SKM-1 treated with dmso at 0.1 percent for 144 hours (cell line): ENCODE results near the gene FCN3.

Experiments
- DNase-seq: peaks from one replicate; lab custom pipeline; 2025; ENCODE audit not compliant: unreplicated experiment; lab: John Stamatoyannopoulos, UW

FCN3 gene

GRCh38 chr1:27360159-27361043 is 14.2 kb downstream of the FCN3 start:
- no peak for DNase-seq

- no peak for DNase-seq
Observed at GRCh38 chr1:27359822-27360158, 14.8 kb downstream of the FCN3 start.

GRCh38 chr1:27358928-27359313 is 15.7 kb downstream of the FCN3 start:
- DNase-seq = no peak

GRCh38 chr1:27358038-27358927 is 16.3 kb downstream of the FCN3 start:
- no peak for DNase-seq

GRCh38 chr1:27357281-27358037 is 17.2 kb downstream of the FCN3 start:
- peak; percentile 63 for DNase-seq

- DNase-seq = no peak
Observed at GRCh38 chr1:27356619-27357280, 17.9 kb downstream of the FCN3 start.

GRCh38 chr1:27356277-27356618 is 18.4 kb downstream of the FCN3 start:
- no peak for DNase-seq

GRCh38 chr1:27355683-27356082 is 18.9 kb downstream of the FCN3 start:
- no peak for DNase-seq

- no peak for DNase-seq
Observed at GRCh38 chr1:27353629-27354028, 21.0 kb downstream of the FCN3 start.

GRCh38 chr1:27353166-27353565 is 21.5 kb downstream of the FCN3 start:
- no peak for DNase-seq

- no peak for DNase-seq
Observed at GRCh38 chr1:27351541-27352107, 23.0 kb downstream of the FCN3 start.

- no peak for DNase-seq
Observed at GRCh38 chr1:27350663-27351540, 23.7 kb downstream of the FCN3 start.

- DNase-seq = no peak
Observed at GRCh38 chr1:27349784-27350662, 24.6 kb downstream of the FCN3 start.

GRCh38 chr1:27348861-27349783 is 25.5 kb downstream of the FCN3 start:
- DNase-seq = no peak

GRCh38 chr1:27346991-27347624 is 27.5 kb downstream of the FCN3 start:
- no peak for DNase-seq

- DNase-seq = no peak
Observed at GRCh38 chr1:27346357-27346756, 28.3 kb downstream of the FCN3 start.

- DNase-seq = no peak
Observed at GRCh38 chr1:27345272-27345671, 29.4 kb downstream of the FCN3 start.
